G401 (cell line): Measurements from ENCODE around the gene IL12B. TPM values are rescaled to one million over a fixed set of nuclear protein-coding genes. Genes with fewer than 3 reads are reported as not detected.
"Not testable (repeated sequence)": the region's sequence is repeated elsewhere in the genome, so short reads cannot be mapped to it uniquely, and the experiment has no call there.

Source experiments
- DNase-seq: peaks from one replicate; pipeline ENCODE4 v3.0.0-alpha.2; 2015; ENCODE audit warnings: low spot score
- in situ Hi-C: cut with HindIII; loops from 2 replicates; pipeline ENCODE4 v1.10.0; 2016; ENCODE audit warnings: low sequenced_read_pairs, mixed read lengths
- total RNA-seq: library from RNA; depleted of rRNA; stranded (reverse); fragments of >200 nt; shearing (Covaris generic); gene quantifications from 2 replicates; pipeline ENCODE4 v1.2.3, GENCODE V29; 2014; rRNA removed

IL12B gene
- total RNA-seq, result not detected in 2 replicates

GRCh38 chr5:159330131-159330800, at the start of gene IL12B:
TSS of gene IL12B (minus strand) at chr5:159330487. CDS start at chr5:159326782, 3,705 bp downstream.
- in situ Hi-C loops, result no loop called here
- no peak for DNase-seq

GRCh38 chr5:159377653-159378052, 47.4 kb upstream of the IL12B start:
- DNase-seq, result no peak
- in situ Hi-C loops, result no loop called here

- in situ Hi-C loops, DNase-seq: not testable (repeated sequence)
These were observed 37.6 kb upstream of the IL12B start for GRCh38 chr5:159367866-159368265.

GRCh38 chr5:159366776-159367175, 36.5 kb upstream of the IL12B start:
- DNase-seq, in situ Hi-C loops: not testable (repeated sequence)

GRCh38 chr5:159362220-159362619, 31.9 kb upstream of the IL12B start:
- in situ Hi-C loops, result no loop called here
- DNase-seq, result no peak

GRCh38 chr5:159359871-159360270, 29.6 kb upstream of the IL12B start:
- DNase-seq, in situ Hi-C loops: not testable (repeated sequence)

- no peak for DNase-seq
- in situ Hi-C loops, result no loop called here
These were observed 29.1 kb upstream of the IL12B start for GRCh38 chr5:159359408-159359807.

- no peak for DNase-seq
- in situ Hi-C loops, result no loop called here
These were observed 23.5 kb upstream of the IL12B start for GRCh38 chr5:159353661-159354252.

GRCh38 chr5:159350644-159351043, 20.4 kb upstream of the IL12B start:
- in situ Hi-C loops, DNase-seq: not testable (repeated sequence)

GRCh38 chr5:159350216-159350615, 19.9 kb upstream of the IL12B start:
- in situ Hi-C loops, DNase-seq: not testable (repeated sequence)

- DNase-seq, result no peak
- in situ Hi-C loops, result no loop called here
These were observed 15.6 kb upstream of the IL12B start for GRCh38 chr5:159345861-159346260.

- in situ Hi-C loops, result no loop called here
- no peak for DNase-seq
These were observed 15.0 kb upstream of the IL12B start for GRCh38 chr5:159345336-159345735.

- in situ Hi-C loops, result no loop called here
- DNase-seq, result no peak
These were observed 13.2 kb upstream of the IL12B start for GRCh38 chr5:159343295-159344094.

GRCh38 chr5:159342840-159343239, 12.6 kb upstream of the IL12B start:
- DNase-seq, result no peak
- in situ Hi-C loops, result no loop called here

GRCh38 chr5:159341906-159342310, 11.6 kb upstream of the IL12B start:
- in situ Hi-C loops, result no loop called here
- DNase-seq, result peak; percentile 7

- DNase-seq, result no peak
These were observed 10.9 kb upstream of the IL12B start for GRCh38 chr5:159341145-159341544.

GRCh38 chr5:159340511-159340910, 10.2 kb upstream of the IL12B start:
- DNase-seq, result no peak

More at GRCh38 chr5:159341145-159341544, 10.9 kb upstream of the IL12B start:
- in situ Hi-C loops, result no loop called here

GRCh38 chr5:159339460-159339859, 9.2 kb upstream of the IL12B start:
- in situ Hi-C loops, result no loop called here
- no peak for DNase-seq

More at GRCh38 chr5:159340511-159340910, 10.2 kb upstream of the IL12B start:
- in situ Hi-C loops, result no loop called here

GRCh38 chr5:159338118-159338517, 7.8 kb upstream of the IL12B start:
- in situ Hi-C loops, result no loop called here
- DNase-seq, result no peak
